OCI-LY7 (cell line): Measurements from ENCODE around the gene PHF14. TPM values are rescaled to one million over a fixed set of nuclear protein-coding genes. Genes with fewer than 3 reads are reported as not detected.

ENCODE experiments used
- BruUV-seq: library from RNA; stranded (reverse); fragments of 400-500 nt; replicated peaks from 2 replicates; lab custom pipeline; 2021; lab: Mats Ljungman, UMichigan
- CTCF ChIA-PET: fragments of 300-600 bp; sonication (Branson Sonifier 250); formaldehyde crosslinking; loops from one replicate; lab custom pipeline; 2022; ENCODE audit warnings: antibody characterized with exemption; ENCODE audit not compliant: unreplicated experiment; lab: Charles Lee
- POLR2A ChIA-PET: fragments of 300-600 bp; sonication (Branson Sonifier 250); formaldehyde crosslinking; loops from one replicate; lab custom pipeline; 2022; ENCODE audit warnings: antibody characterized with exemption; lab: Charles Lee
- DNase-seq: peaks from one replicate; pipeline ENCODE4 v3.0.0-alpha.2; 2015; ENCODE audit warnings: low spot score
- H2AFZ ChIP-seq: fragments of 200-600 bp; sonication (generic), shearing (Covaris generic); 2 replicates; pipeline ENCODE4 v1.6.1; 2014; ENCODE audit warnings: mild to moderate bottlenecking, antibody characterized with exemption, low read length, moderate library complexity
- H3K27ac ChIP-seq: fragments of 200-600 bp; sonication (generic); 2 replicates; pipeline ENCODE4 v1.5.1; 2014; ENCODE audit warnings: mixed run types, low read depth, mild to moderate bottlenecking, moderate library complexity, low read length, inconsistent platforms; ENCODE audit not compliant: poor library complexity, severe bottlenecking
- H3K36me3 ChIP-seq: fragments of 200-600 bp; sonication (generic); 2 replicates; pipeline ENCODE4 v1.6.1; 2014; ENCODE audit warnings: mild to moderate bottlenecking, antibody characterized with exemption, low read length, moderate library complexity, mixed read lengths; ENCODE audit not compliant: insufficient read depth
- H3K4me1 ChIP-seq: fragments of 200-600 bp; sonication (generic); 2 replicates; pipeline ENCODE4 v1.5.1; 2014; ENCODE audit warnings: mild to moderate bottlenecking, low read length; ENCODE audit not compliant: insufficient read depth, poor library complexity, severe bottlenecking
- H3K4me2 ChIP-seq: fragments of 200-600 bp; sonication (generic); 2 replicates; pipeline ENCODE4 v1.6.1; 2014; ENCODE audit warnings: mild to moderate bottlenecking, low read length
- H3K4me3 ChIP-seq: fragments of 200-600 bp; sonication (generic); 2 replicates; pipeline ENCODE4 v1.5.1; 2014; ENCODE audit warnings: mild to moderate bottlenecking, low read depth, low read length; ENCODE audit not compliant: poor library complexity, severe bottlenecking
- H3K79me2 ChIP-seq: fragments of 200-600 bp; sonication (generic); 2 replicates; pipeline ENCODE4 v1.6.1; 2016; ENCODE audit warnings: low read depth, mild to moderate bottlenecking, low read length, moderate library complexity, mixed read lengths; ENCODE audit not compliant: insufficient read depth
- H3K9me2 ChIP-seq: fragments of 200-600 bp; sonication (generic); 2 replicates; pipeline ENCODE4 v1.6.1; 2016; ENCODE audit warnings: mild to moderate bottlenecking, low read length, mixed read lengths; ENCODE audit not compliant: insufficient read depth
- H3K9me3 ChIP-seq: fragments of 200-600 bp; sonication (generic); 2 replicates; pipeline ENCODE4 v1.6.1; 2014; ENCODE audit warnings: mild to moderate bottlenecking, mixed run types, low read length, mixed read lengths
- H4K20me1 ChIP-seq: fragments of 200-600 bp; sonication (generic); 2 replicates; pipeline ENCODE4 v1.6.1; 2014; ENCODE audit warnings: mild to moderate bottlenecking, antibody characterized with exemption, low read length, moderate library complexity, mixed read lengths; ENCODE audit not compliant: insufficient read depth
- CTCF ChIP-seq: fragments of 200-600 bp; sonication (generic); conservative IDR thresholded peaks from 2 replicates; pipeline ENCODE4 v1.5.1; 2014; ENCODE audit warnings: mild to moderate bottlenecking, antibody characterized with exemption, low read length, moderate library complexity, mixed read lengths
- EZH2phosphoT487 ChIP-seq: fragments of 200-600 bp; sonication (generic); IDR thresholded peaks from 2 replicates; pipeline ENCODE4 v1.6.1; 2018; ENCODE audit warnings: low read depth, borderline replicate concordance, mild to moderate bottlenecking, mixed run types, antibody characterized with exemption, low read length, moderate library complexity, mixed read lengths
- intact Hi-C: fragments of 100-400 bp; cut with micrococcal nuclease; formaldehyde crosslinking; loops from one replicate; pipeline ENCODE4 v1.10.0; 2022; ENCODE audit not compliant: unreplicated experiment
- total RNA-seq, 2 experiments: library from RNA; depleted of rRNA in 1 of 2; stranded (reverse); fragments of >200 nt in 1 of 2; shearing (Covaris generic) in 1 of 2; gene quantifications; 2 replicates each; pipeline ENCODE4 v1.2.3, GENCODE V29; 2014 to 2022

PHF14 gene
- total RNA-seq, 2 experiments from 2014 or later, result 39.9 to 55.5 TPM

GRCh38 chr7:11009631-11010030 lies 36.0 kb downstream of the PHF14 start:
- CTCF ChIA-PET, result no interaction called here
- Histone ChIP-seq H3K9me3 (no peaks in the 10 kb centered on the region), H4K20me1 (peaks cover 7% of the 10 kb centered on the region), H3K27ac (no peak overlapping the region), H3K79me2 (peaks cover 57% of the 10 kb centered on the region), H2AFZ (no peak overlapping the region), H3K4me3 (no peak overlapping the region), H3K9me2 (no peaks in the 10 kb centered on the region), H3K4me1 (no peaks in the 10 kb centered on the region), H3K36me3 (peaks cover 67% of the 10 kb centered on the region), H3K4me2 (no peak overlapping the region)
- DNase-seq, result no peak
- no TSS peak for BruUV-seq
- intact Hi-C loops, result no loop called here
- POLR2A ChIA-PET, result interaction anchor here (1.1 kb wide), 1 partner anchor 11 kb away, joined by 4 read pairs; no protein-coding TSS in a partner anchor
- TF ChIP-seq EZH2phosphoT487, result no peak
- no peak for TF ChIP-seq CTCF

- no peak overlapping the region for H3K4me2 ChIP-seq
- ChIA-PET POLR2A (interaction anchor here (0.6 to 1.0 kb wide), 4 partner anchors 45 to 142 kb away, joined by 3 to 4 read pairs (median 3); no protein-coding TSS in a partner anchor), CTCF (no interaction called here)
- no peaks in the 10 kb centered on the region for H3K4me1 ChIP-seq
- H3K79me2 ChIP-seq, result peaks cover 39% of the 10 kb centered on the region; the same call in 1 of the 2 replicates
- TF ChIP-seq EZH2phosphoT487 (no peak), CTCF (no peak)
- H4K20me1 ChIP-seq, result no peaks in the 10 kb centered on the region
- intact Hi-C loops, result no loop called here
- no peak overlapping the region for H3K4me3 ChIP-seq
- no peaks in the 10 kb centered on the region for H3K9me3 ChIP-seq
- no TSS peak for BruUV-seq
- no peaks in the 10 kb centered on the region for H3K9me2 ChIP-seq
- peaks cover 83% of the 10 kb centered on the region for H3K36me3 ChIP-seq
- H2AFZ ChIP-seq, result no peak overlapping the region
- no peak for DNase-seq
- H3K27ac ChIP-seq, result no peak overlapping the region
These were observed 47.8 kb downstream of the PHF14 start for GRCh38 chr7:11021468-11021867.

DNA sequence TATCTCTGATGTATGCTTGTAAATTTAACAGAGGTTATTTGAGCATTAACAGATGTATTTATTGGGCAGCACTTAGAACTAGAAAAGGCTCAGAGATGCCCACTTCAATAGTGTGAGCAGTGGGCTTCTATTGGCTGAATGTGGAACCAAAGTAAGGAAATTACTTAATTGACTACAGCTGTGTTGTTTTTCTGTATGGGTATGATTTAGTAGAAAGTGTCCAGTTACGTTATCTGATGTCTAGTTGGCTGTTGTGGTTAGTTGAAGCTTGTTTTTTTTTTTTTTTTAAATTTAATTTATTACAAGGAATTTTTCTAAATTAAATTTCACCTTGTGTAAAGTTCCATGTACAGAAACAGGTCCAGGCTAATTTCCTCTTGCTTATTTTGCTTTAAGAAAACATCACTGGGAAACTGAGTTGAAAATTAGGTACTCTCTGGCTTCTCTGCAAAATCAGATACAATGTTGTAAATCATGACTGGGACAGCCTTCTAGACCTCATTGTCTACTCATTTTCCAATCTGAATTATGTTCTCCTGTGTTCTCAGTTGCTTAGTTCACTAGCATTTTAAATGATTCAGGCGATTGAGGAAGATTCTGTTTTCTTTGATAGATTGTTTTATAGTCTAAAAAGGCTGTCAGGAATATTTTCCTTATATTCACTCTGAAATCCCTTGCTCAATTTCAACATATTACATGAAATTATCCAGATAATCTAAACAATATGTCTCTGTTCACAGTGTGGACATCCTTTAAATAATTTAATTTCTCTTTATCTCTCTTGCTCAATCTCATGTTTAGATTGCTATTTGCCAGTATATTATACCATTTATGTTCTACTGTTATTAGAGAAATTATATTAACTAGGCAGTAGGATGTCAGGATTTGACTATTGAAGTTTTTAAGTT lies 53.0 kb downstream of the PHF14 start:
- BruUV-seq, result no TSS peak
- TF ChIP-seq CTCF (no peak), EZH2phosphoT487 (no peak)
- CTCF ChIA-PET, result no interaction called here
- no peaks in the 10 kb centered on the region for H3K9me3 ChIP-seq
- H3K27ac ChIP-seq, result no peak overlapping the region
- no peak overlapping the region for H3K4me3 ChIP-seq
- POLR2A ChIA-PET, result interaction anchor here (0.6 to 1.1 kb wide), 5 partner anchors 32 to 1969 kb away, joined by 3 read pairs; no protein-coding TSS in a partner anchor
- intact Hi-C loops, result no loop called here
- no peak overlapping the region for H2AFZ ChIP-seq
- peaks cover 69% of the 10 kb centered on the region for H3K36me3 ChIP-seq
- H3K9me2 ChIP-seq, result no peaks in the 10 kb centered on the region
- H4K20me1 ChIP-seq, result no peaks in the 10 kb centered on the region
- no peak for DNase-seq
- H3K4me2 ChIP-seq, result no peak overlapping the region
- no peaks in the 10 kb centered on the region for H3K4me1 ChIP-seq
- peaks cover 8% of the 10 kb centered on the region for H3K79me2 ChIP-seq
